Common myeloid progenitor, CD34-positive (primary cell): Measurements from ENCODE around the gene AEBP2.

ENCODE experiments used
- CTCF ChIA-PET: fragments of 350-600 bp; sonication (Branson Sonifier 250); formaldehyde crosslinking; loops from one replicate; lab custom pipeline; 2021; ENCODE audit warnings: antibody characterized with exemption; lab: Charles Lee
- POLR2A ChIA-PET: fragments of 350-600 bp; sonication (Branson Sonifier 250); formaldehyde crosslinking; loops from one replicate; lab custom pipeline; 2021; ENCODE audit warnings: antibody characterized with exemption; lab: Charles Lee
- DNase-seq, 3 donors: peaks; one replicate each; pipeline versions ENCODE4 v3.0.0 to v3.0.0-alpha.2; 2013
- H3K27ac ChIP-seq, 2 experiments: 1 replicate in 1 of 2; 2 replicates in 1 of 2; pipeline ENCODE4 v1.7.0; 2013; ENCODE audit warnings: inconsistent platforms in 2 of 2, low read length in 2 of 2, mild to moderate bottlenecking in 2 of 2, low read depth in 1 of 2, moderate library complexity in 1 of 2; ENCODE audit not compliant: severe bottlenecking in 2 of 2, insufficient read depth in 1 of 2, poor library complexity in 1 of 2
- H3K27me3 ChIP-seq, 5 experiments: replicated peaks in 2 of 5; 1 replicate in 3 of 5; 2 replicates in 2 of 5; pipeline versions ENCODE4 v1.6.1 to v1.7.0; 2013; ENCODE audit warnings: low read length in 4 of 5, mild to moderate bottlenecking in 2 of 5, moderate library complexity in 2 of 5, inconsistent platforms in 1 of 5; ENCODE audit not compliant: insufficient read depth in 5 of 5, control insufficient read depth in 4 of 5
- H3K36me3 ChIP-seq, 4 experiments: 1 replicate in 2 of 4; 2 replicates in 2 of 4; pipeline versions ENCODE4 v1.6.1 to v1.7.0; 2013; ENCODE audit warnings: low read length in 3 of 4, control low read depth in 1 of 4, mild to moderate bottlenecking in 1 of 4; ENCODE audit not compliant: control insufficient read depth in 4 of 4, insufficient read depth in 4 of 4
- H3K4me1 ChIP-seq, 4 experiments: 1 replicate in 3 of 4; 2 replicates in 1 of 4; pipeline versions ENCODE4 v1.6.1 to v1.7.1; 2013; ENCODE audit warnings: low read length in 3 of 4, mild to moderate bottlenecking in 3 of 4, control low read depth in 1 of 4, inconsistent platforms in 1 of 4, moderate library complexity in 1 of 4; ENCODE audit not compliant: control insufficient read depth in 4 of 4, insufficient read depth in 4 of 4; ENCODE audit errors: control extremely low read depth in 1 of 4
- H3K4me3 ChIP-seq, 7 experiments: 1 replicate in 4 of 7; 2 replicates in 3 of 7; pipeline versions ENCODE4 v1.5.1 to v1.7.0; 2013; ENCODE audit warnings: mild to moderate bottlenecking in 7 of 7, low read length in 6 of 7, moderate library complexity in 6 of 7, inconsistent platforms in 2 of 7, low read depth in 2 of 7, control low read depth in 1 of 7; ENCODE audit not compliant: insufficient read depth in 4 of 7, control insufficient read depth in 1 of 7; ENCODE audit errors: extremely low read depth in 1 of 7
- H3K9me3 ChIP-seq, 5 experiments: 1 replicate in 4 of 5; 2 replicates in 1 of 5; pipeline versions ENCODE4 v1.6.1 to v1.7.1; 2013; ENCODE audit warnings: low read length in 4 of 5, mild to moderate bottlenecking in 2 of 5, inconsistent platforms in 1 of 5, low read depth in 1 of 5, moderate library complexity in 1 of 5; ENCODE audit not compliant: control insufficient read depth in 4 of 5, insufficient read depth in 2 of 5; ENCODE audit errors: control extremely low read depth in 1 of 5

Gene AEBP2

DNA sequence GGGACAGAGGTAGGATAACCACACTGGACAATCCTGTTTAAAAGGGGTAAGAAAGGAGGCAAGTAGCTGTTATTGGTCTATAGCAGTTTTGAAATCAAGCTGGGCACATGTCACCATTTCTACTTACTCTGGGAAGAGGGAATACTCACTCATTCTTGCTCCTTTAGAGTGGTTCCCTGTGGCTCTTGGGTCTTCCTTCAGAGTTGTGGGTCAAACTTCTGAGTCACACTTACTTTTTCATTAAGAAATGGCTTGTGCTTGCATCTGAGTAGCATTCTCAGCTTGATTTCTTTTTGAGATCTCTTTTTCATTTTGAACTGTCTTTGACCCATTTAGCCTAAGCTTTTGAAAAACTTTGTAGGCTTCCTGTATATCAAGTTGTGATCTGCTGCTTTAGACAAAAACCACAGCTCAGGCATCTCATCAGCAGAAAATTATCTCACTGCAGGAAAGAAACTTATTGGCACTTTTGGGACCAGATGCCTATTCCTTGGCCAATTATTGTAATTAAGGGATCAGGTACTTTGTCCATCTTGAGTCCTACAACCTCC lies 122.2 kb downstream of the AEBP2 start:
- CTCF ChIA-PET, result no interaction called here
- no peak overlapping the region for H3K27ac ChIP-seq
- no peak overlapping the region for H3K4me3 ChIP-seq
- no peaks in the 10 kb centered on the region for H3K36me3 ChIP-seq
- POLR2A ChIA-PET, result no interaction called here
- no peaks in the 10 kb centered on the region for H3K27me3 ChIP-seq
- H3K4me1 ChIP-seq, result no peaks in the 10 kb centered on the region
- peaks cover 0 to 5% (median 0%) of the 10 kb centered on the region in 5 experiments for H3K9me3 ChIP-seq
- DNase-seq, result no peak
